SK-N-SH treated with all-trans-retinoic acid at 6 μM for 48 hours (cell line): ENCODE data around the gene MFAP1.

Experiments used
- ATAC-seq: fragments of 200-7000 bp; cut with Tn5 transposase; 3 replicates; pipeline ENCODE4 v1.9.1; 2020; ENCODE audit warnings: mild to moderate bottlenecking, moderate library complexity
- ARNTL ChIP-seq: fragments of 450-650 bp; formaldehyde crosslinking; IDR thresholded peaks from 2 replicates; pipeline ENCODE4 v1.5.0; 2020; ENCODE audit warnings: low read depth, mild to moderate bottlenecking, moderate library complexity, borderline replicate concordance
- BACH2 ChIP-seq: fragments of 250-450 bp; sonication (Bioruptor Pico); IDR thresholded peaks from 2 replicates; pipeline ENCODE4 v1.9.0; 2021; ENCODE audit warnings: mild to moderate bottlenecking, borderline replicate concordance
- CSDC2 ChIP-seq: fragments of 250-450 bp; sonication (Bioruptor Pico); IDR thresholded peaks from 2 replicates; pipeline ENCODE4 v1.5.0; 2020; ENCODE audit warnings: mild to moderate bottlenecking, moderate library complexity
- CSRNP3 ChIP-seq: fragments of 250-450 bp; sonication (Bioruptor Pico); IDR thresholded peaks from 2 replicates; pipeline ENCODE4 v1.5.1; 2021; ENCODE audit warnings: mild to moderate bottlenecking, moderate library complexity
- ESRRG ChIP-seq: fragments of 250-450 bp; sonication (Bioruptor Pico); IDR thresholded peaks from 2 replicates; pipeline ENCODE4 v1.6.1; 2021; ENCODE audit warnings: mild to moderate bottlenecking
- GLIS3 ChIP-seq: fragments of 250-450 bp; sonication (Bioruptor Pico); IDR thresholded peaks from 2 replicates; pipeline ENCODE4 v1.5.0; 2020; ENCODE audit warnings: mild to moderate bottlenecking, moderate library complexity
- ISL1 ChIP-seq: fragments of 250-450 bp; sonication (Bioruptor Pico); IDR thresholded peaks from 2 replicates; pipeline ENCODE4 v2.1.2; 2022; ENCODE audit warnings: mild to moderate bottlenecking, moderate library complexity
- OSR1 ChIP-seq: fragments of 250-450 bp; sonication (Bioruptor Pico); IDR thresholded peaks from 2 replicates; pipeline ENCODE4 v1.8.0; 2022; ENCODE audit warnings: moderate library complexity, mild to moderate bottlenecking, inconsistent platforms
- PATZ1 ChIP-seq: fragments of 250-450 bp; sonication (Bioruptor Pico); IDR thresholded peaks from 2 replicates; pipeline ENCODE4 v1.8.0; 2020; ENCODE audit warnings: mild to moderate bottlenecking, moderate library complexity, borderline replicate concordance
- PPARA ChIP-seq: fragments of 250-450 bp; sonication (Bioruptor Pico); IDR thresholded peaks from 2 replicates; pipeline ENCODE4 v1.5.0; 2020; ENCODE audit warnings: mild to moderate bottlenecking, borderline replicate concordance
- RARB ChIP-seq: fragments of 250-450 bp; sonication (Bioruptor Pico); IDR thresholded peaks from 2 replicates; pipeline ENCODE4 v1.8.0; 2021; ENCODE audit warnings: mild to moderate bottlenecking, moderate library complexity
- TCF4 ChIP-seq: fragments of 250-450 bp; sonication (Bioruptor Pico); IDR thresholded peaks from 2 replicates; pipeline ENCODE4 v1.8.0; 2021; ENCODE audit warnings: mild to moderate bottlenecking, moderate library complexity, borderline replicate concordance
- TOX ChIP-seq: fragments of 250-450 bp; sonication (Bioruptor Pico); IDR thresholded peaks from 2 replicates; pipeline ENCODE4 v1.8.0; 2021; ENCODE audit warnings: mild to moderate bottlenecking, moderate library complexity, borderline replicate concordance
- TSHZ2 ChIP-seq: fragments of 250-450 bp; sonication (Bioruptor Pico); IDR thresholded peaks from 2 replicates; pipeline ENCODE4 v1.5.0; 2020; ENCODE audit warnings: mild to moderate bottlenecking, moderate library complexity
- ZC3H10 ChIP-seq: fragments of 250-450 bp; sonication (Bioruptor Pico); IDR thresholded peaks from 2 replicates; pipeline ENCODE4 v1.5.1; 2021; ENCODE audit warnings: mild to moderate bottlenecking, moderate library complexity
- ZFP30 ChIP-seq: fragments of 450-650 bp; formaldehyde crosslinking; IDR thresholded peaks from 2 replicates; pipeline ENCODE4 v1.5.0; 2022; ENCODE audit warnings: mild to moderate bottlenecking, moderate library complexity
- ZNF565 ChIP-seq: fragments of 450-650 bp; formaldehyde crosslinking; conservative IDR thresholded peaks from 2 replicates; pipeline ENCODE4 v1.5.0; 2020; ENCODE audit warnings: low read depth, mild to moderate bottlenecking, moderate library complexity
- ZNF70 ChIP-seq: fragments of 450-650 bp; formaldehyde crosslinking; IDR thresholded peaks from 2 replicates; pipeline ENCODE4 v1.5.0; 2020; ENCODE audit warnings: mild to moderate bottlenecking, moderate library complexity
- ZNF8 ChIP-seq: fragments of 450-650 bp; formaldehyde crosslinking; IDR thresholded peaks from 2 replicates; pipeline ENCODE4 v1.5.0; 2020; ENCODE audit warnings: mild to moderate bottlenecking, moderate library complexity
- TF ChIP-seq, protein P1 (sequence below): fragments of 250-450 bp; sonication (Bioruptor Pico); IDR thresholded peaks from 2 replicates; pipeline ENCODE4 v1.8.0; 2021; ENCODE audit warnings: low read depth, mild to moderate bottlenecking, moderate library complexity, borderline replicate concordance
- TF ChIP-seq, protein P2 (sequence below): fragments of 250-450 bp; sonication (Bioruptor Pico); IDR thresholded peaks from 2 replicates; pipeline ENCODE4 v1.5.1; 2020; ENCODE audit warnings: low read depth, mild to moderate bottlenecking, moderate library complexity

The MFAP1 gene

DNA sequence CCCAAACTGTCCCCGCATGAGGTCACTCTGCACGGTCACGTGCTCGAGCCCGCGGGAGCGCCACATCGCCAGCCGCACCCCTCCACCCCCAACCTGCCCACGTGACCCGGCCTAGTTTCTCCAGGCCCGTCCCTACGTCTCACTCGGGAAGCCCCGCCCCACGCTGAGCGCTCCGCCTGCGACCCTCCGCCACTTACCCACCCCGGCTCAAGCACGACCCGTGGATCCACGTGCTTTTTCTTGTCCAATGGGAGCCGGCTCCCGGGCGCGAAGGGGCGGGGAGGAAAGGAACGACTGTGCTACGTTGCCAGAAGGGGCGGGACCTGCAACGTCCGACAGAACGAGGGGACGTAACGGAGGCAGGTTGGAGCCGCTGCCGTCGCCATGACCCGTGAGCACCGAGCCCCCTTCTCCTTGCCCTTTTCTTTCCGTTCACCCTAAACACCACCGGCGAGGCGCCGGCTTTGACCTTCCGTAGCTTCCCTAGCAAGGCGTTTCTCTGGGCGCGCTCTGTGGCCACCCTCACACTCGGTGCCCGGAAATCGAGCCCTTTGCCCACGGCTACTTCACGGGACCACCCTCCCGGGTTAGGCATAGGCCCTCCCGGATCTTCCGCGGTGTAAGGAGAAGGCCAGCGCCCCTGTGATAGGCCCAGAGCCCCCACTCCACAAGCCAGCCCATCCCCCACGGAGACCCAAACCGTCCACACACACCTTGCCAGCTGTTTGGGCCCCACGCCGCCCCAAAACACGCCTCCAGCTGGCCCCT, 32.3 kb downstream of the MFAP1 start, which contains the start of gene SERF2:
TSS of gene SERF2 (plus strand) at position 328 of the 768 bp plus-strand sequence. CDS start at position 385, 57 bp downstream.
- peak; percentile 94 for ATAC-seq
- TF ChIP-seq CSRNP3 (CRISPR knock-in tag) (no peak), OSR1 (CRISPR knock-in tag) (no peak), TOX (no peak), ZNF8 (CRISPR knock-in tag) (no peak), CSDC2 (no peak), ZC3H10 (no peak)

- no peak for TF ChIP-seq PATZ1 (CRISPR knock-in tag)
- no peak for TF ChIP-seq OSR1 (CRISPR knock-in tag)
- TF ChIP-seq, protein P1, sequence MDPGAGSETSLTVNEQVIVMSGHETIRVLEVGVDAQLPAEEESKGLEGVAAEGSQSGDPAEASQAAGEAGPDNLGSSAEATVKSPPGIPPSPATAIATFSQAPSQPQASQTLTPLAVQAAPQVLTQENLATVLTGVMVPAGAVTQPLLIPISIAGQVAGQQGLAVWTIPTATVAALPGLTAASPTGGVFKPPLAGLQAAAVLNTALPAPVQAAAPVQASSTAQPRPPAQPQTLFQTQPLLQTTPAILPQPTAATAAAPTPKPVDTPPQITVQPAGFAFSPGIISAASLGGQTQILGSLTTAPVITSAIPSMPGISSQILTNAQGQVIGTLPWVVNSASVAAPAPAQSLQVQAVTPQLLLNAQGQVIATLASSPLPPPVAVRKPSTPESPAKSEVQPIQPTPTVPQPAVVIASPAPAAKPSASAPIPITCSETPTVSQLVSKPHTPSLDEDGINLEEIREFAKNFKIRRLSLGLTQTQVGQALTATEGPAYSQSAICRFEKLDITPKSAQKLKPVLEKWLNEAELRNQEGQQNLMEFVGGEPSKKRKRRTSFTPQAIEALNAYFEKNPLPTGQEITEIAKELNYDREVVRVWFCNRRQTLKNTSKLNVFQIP (CRISPR knock-in tag), result no peak
- no peak for TF ChIP-seq ISL1
- no peak for TF ChIP-seq PPARA
- TF ChIP-seq, protein P2, sequence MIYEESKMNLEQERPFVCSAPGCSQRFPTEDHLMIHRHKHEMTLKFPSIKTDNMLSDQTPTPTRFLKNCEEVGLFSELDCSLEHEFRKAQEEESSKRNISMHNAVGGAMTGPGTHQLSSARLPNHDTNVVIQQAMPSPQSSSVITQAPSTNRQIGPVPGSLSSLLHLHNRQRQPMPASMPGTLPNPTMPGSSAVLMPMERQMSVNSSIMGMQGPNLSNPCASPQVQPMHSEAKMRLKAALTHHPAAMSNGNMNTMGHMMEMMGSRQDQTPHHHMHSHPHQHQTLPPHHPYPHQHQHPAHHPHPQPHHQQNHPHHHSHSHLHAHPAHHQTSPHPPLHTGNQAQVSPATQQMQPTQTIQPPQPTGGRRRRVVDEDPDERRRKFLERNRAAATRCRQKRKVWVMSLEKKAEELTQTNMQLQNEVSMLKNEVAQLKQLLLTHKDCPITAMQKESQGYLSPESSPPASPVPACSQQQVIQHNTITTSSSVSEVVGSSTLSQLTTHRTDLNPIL, result no peak
- TF ChIP-seq ZFP30 (CRISPR knock-in tag), result no peak
- no peak for TF ChIP-seq TSHZ2 (CRISPR knock-in tag)
- no peak for TF ChIP-seq BACH2 (CRISPR knock-in tag)
- TF ChIP-seq TOX, result no peak
- no peak for TF ChIP-seq ZNF8 (CRISPR knock-in tag)
- TF ChIP-seq CSRNP3 (CRISPR knock-in tag), result no peak
- TF ChIP-seq ZNF70, result no peak
- no peak for ATAC-seq
Measured at GRCh38 chr15:43789409-43789808, 35.1 kb downstream of the MFAP1 start.

- ATAC-seq, result no peak
- TF ChIP-seq, protein P2, result no peak
- TF ChIP-seq ARNTL (CRISPR knock-in tag) (no peak), BACH2 (CRISPR knock-in tag) (no peak), GLIS3 (CRISPR knock-in tag) (no peak), TCF4 (no peak), ISL1 (no peak), ZC3H10 (no peak), ZNF565 (CRISPR knock-in tag) (no peak), OSR1 (CRISPR knock-in tag) (no peak), ESRRG (no peak), CSDC2 (no peak), TOX (no peak), CSRNP3 (CRISPR knock-in tag) (no peak), ZNF8 (CRISPR knock-in tag) (no peak), ZFP30 (CRISPR knock-in tag) (no peak), RARB (no peak)
Measured at GRCh38 chr15:43779016-43779415, 45.5 kb downstream of the MFAP1 start.
